PFSK-1 (cell line): Measurements from ENCODE around the gene ZNRF2.

Experiments used
- FOXP2 ChIP-seq: optimal IDR thresholded peaks from 2 replicates; pipeline ENCODE3; 2011; ENCODE audit warnings: borderline replicate concordance, control low read depth, inconsistent platforms; ENCODE audit not compliant: insufficient read depth; ENCODE audit errors: extremely low read length, extremely low read depth
- POLR2AphosphoS5 ChIP-seq: IDR thresholded peaks from 2 replicates; pipeline ENCODE4 v1.6.1; 2012; ENCODE audit warnings: low read depth, mild to moderate bottlenecking, control low read depth, low read length, moderate library complexity
- SIN3A ChIP-seq: IDR thresholded peaks from 2 replicates; pipeline ENCODE4 v1.6.1; 2012; ENCODE audit warnings: mild to moderate bottlenecking, low read length, moderate library complexity, borderline replicate concordance; ENCODE audit not compliant: insufficient read depth
- TAF1 ChIP-seq: IDR thresholded peaks from 2 replicates; pipeline ENCODE4 v1.6.1; 2012; ENCODE audit warnings: low read length, control low read depth, borderline replicate concordance; ENCODE audit not compliant: insufficient read depth
- TF ChIP-seq, protein P1 (sequence below), 2 experiments: IDR thresholded peaks; 2 replicates each; pipeline versions ENCODE4 v1.6.1 to v1.8.0; 2011 to 2012; ENCODE audit warnings: low read depth in 2 of 2, low read length in 2 of 2, control low read depth in 1 of 2, inconsistent platforms in 1 of 2, mild to moderate bottlenecking in 1 of 2, moderate library complexity in 1 of 2; ENCODE audit not compliant: insufficient read depth in 1 of 2

ZNRF2 gene

DNA sequence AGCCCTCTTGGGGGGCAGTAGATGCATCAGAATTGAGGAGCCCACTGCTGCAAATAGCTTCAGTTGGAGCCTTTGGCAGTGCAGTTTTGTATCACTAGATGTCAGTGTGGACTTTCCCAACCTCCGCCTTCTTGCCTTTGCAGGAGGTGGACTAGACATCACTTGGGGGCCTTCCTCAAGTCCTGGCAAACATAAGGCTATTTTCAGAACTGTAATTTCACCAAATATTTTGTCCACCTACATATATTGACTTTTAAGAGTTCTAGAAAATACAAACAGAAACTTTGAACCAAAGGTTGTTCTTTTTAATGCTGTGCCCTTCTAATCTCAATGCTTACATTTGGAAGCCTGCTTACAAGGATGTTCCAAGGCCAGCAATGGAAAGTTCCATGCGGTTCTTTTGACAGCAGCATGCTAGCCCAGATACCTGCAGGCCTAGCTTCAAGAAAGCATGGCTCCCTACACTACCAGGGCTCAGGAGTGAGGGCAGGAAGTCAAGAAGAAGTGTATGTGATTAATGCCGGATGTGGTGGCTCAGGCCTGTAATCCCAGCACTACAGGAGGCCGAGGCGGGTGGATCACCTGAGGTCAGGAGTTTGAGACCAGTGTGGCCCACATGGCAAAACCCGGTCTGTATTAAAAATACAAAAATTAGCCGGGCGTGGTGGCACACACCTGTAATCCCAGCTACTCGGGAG is 8.0 kb upstream of the ZNRF2 start:
- TF ChIP-seq FOXP2 = no peak
- no peak for TF ChIP-seq POLR2AphosphoS5
- TF ChIP-seq SIN3A = no peak
- TF ChIP-seq, protein P1, sequence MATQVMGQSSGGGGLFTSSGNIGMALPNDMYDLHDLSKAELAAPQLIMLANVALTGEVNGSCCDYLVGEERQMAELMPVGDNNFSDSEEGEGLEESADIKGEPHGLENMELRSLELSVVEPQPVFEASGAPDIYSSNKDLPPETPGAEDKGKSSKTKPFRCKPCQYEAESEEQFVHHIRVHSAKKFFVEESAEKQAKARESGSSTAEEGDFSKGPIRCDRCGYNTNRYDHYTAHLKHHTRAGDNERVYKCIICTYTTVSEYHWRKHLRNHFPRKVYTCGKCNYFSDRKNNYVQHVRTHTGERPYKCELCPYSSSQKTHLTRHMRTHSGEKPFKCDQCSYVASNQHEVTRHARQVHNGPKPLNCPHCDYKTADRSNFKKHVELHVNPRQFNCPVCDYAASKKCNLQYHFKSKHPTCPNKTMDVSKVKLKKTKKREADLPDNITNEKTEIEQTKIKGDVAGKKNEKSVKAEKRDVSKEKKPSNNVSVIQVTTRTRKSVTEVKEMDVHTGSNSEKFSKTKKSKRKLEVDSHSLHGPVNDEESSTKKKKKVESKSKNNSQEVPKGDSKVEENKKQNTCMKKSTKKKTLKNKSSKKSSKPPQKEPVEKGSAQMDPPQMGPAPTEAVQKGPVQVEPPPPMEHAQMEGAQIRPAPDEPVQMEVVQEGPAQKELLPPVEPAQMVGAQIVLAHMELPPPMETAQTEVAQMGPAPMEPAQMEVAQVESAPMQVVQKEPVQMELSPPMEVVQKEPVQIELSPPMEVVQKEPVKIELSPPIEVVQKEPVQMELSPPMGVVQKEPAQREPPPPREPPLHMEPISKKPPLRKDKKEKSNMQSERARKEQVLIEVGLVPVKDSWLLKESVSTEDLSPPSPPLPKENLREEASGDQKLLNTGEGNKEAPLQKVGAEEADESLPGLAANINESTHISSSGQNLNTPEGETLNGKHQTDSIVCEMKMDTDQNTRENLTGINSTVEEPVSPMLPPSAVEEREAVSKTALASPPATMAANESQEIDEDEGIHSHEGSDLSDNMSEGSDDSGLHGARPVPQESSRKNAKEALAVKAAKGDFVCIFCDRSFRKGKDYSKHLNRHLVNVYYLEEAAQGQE (IDR thresholded peaks at IDR 0.05; ENCODE audit: insufficient read depth in 1 of 2, low read depth in 2 of 2, low read length in 2 of 2) = no peak
- no peak for TF ChIP-seq TAF1

DNA sequence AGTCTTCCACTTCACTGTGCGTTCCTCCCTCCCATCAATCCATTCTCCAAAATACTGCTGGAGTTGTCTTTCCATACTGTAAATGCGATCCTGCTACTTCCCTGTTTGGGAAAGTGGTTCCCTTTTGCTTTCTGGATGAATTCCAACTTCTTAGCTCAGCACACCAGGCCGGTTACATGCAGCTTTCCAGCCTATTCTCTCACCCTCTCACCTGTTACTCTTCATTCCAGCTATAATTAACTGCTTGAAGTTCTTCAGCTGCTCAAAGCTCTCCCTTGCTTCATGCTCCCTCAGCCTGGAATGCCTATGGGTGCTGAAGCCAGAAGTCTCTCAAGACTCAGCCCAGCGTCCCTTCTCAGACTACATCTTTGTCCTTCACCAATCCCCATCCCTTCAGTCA is 6.0 kb upstream of the ZNRF2 start:
- TF ChIP-seq, protein P1 (IDR thresholded peaks at IDR 0.05; ENCODE audit: insufficient read depth in 1 of 2, low read depth in 2 of 2, low read length in 2 of 2) = no peak
- no peak for TF ChIP-seq POLR2AphosphoS5
- no peak for TF ChIP-seq SIN3A
- TF ChIP-seq FOXP2 = no peak
- no peak for TF ChIP-seq TAF1

DNA sequence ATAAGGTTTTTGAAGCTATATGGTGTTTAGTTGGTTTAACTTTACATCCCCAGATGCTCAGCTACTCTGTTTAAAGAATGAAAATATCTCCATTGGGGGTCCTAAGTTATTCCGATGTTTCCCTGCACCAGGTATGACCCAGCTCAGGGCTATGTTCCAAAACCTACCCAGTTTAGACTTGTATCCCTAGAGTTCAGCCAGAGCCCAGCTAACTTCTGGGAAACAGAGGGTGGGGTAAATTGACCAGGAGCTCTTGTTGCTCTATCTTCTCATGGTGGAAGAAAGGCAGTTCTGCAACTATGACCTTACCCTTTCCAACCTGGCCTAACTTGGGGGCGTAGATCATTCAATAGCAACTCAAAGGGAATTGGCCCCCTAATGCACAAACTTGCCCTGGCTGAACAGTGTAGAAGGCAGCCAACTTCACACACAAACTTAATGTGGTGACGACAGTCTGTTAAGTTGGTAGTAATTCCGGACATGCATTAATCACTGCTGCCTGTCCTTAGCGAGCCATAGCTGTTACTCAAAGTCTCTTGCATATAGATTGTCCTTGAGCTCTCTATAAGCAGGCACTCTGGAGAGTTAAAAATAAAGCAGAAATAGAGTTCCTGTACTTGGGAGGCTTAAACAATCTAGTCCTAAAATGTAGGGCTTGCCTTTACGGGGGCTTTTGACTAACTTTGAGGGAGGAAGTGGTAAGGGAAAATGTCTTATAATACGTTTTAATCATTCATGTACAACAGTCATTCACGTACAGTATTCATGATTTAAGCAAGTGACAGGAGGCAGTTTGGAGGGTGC is 5.3 kb upstream of the ZNRF2 start:
- no peak for TF ChIP-seq SIN3A
- no peak for TF ChIP-seq TAF1
- no peak for TF ChIP-seq POLR2AphosphoS5
- TF ChIP-seq, protein P1 (IDR thresholded peaks at IDR 0.05; ENCODE audit: insufficient read depth in 1 of 2, low read depth in 2 of 2, low read length in 2 of 2) = no peak
- TF ChIP-seq FOXP2 = no peak

DNA sequence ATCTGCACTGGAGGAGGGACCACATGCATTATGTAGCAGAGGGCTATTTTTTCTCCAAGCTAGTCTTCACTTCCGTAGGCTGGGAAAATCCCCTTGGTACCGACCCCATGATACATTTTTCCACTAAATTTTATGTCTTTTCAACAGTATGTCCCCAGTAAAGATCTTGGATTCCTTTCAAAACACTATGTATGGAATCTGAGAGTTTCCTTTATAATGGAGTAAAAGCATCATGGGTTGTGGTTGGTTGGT is 4.8 kb upstream of the ZNRF2 start:
- TF ChIP-seq TAF1 = no peak
- TF ChIP-seq SIN3A = no peak
- TF ChIP-seq POLR2AphosphoS5 = no peak
- TF ChIP-seq FOXP2 = no peak
- TF ChIP-seq, protein P1 (IDR thresholded peaks at IDR 0.05; ENCODE audit: insufficient read depth in 1 of 2, low read depth in 2 of 2, low read length in 2 of 2) = no peak
